H9 (cell line): Measurements from ENCODE around the gene AADAC. TPM values are rescaled to one million over a fixed set of nuclear protein-coding genes. Genes with fewer than 3 reads are reported as not detected.
"Not testable (repeated sequence)": the region's sequence is repeated elsewhere in the genome, so short reads cannot be mapped to it uniquely, and the experiment has no call there.

Source experiments
- DNase-seq: peaks from one replicate; pipeline ENCODE4 v3.0.0-alpha.2; 2017
- H2AFZ ChIP-seq: one replicate; pipeline ENCODE4 v1.6.1; 2013; ENCODE audit warnings: mild to moderate bottlenecking, low read length, control low read depth, moderate library complexity
- H2AK5ac ChIP-seq: 2 replicates; pipeline ENCODE4 v1.6.1; 2013; ENCODE audit warnings: low read length, control low read depth, mixed read lengths; ENCODE audit not compliant: insufficient read length
- H2BK120ac ChIP-seq: one replicate; pipeline ENCODE4 v1.6.1; 2013; ENCODE audit warnings: low read depth, mild to moderate bottlenecking, low read length, control low read depth, inconsistent platforms; ENCODE audit not compliant: poor library complexity, severe bottlenecking
- H2BK12ac ChIP-seq: 2 replicates; pipeline ENCODE4 v1.6.1; 2013; ENCODE audit warnings: low read length, control low read depth, mixed read lengths, low read depth; ENCODE audit not compliant: insufficient read length
- H2BK15ac ChIP-seq: 2 replicates; pipeline ENCODE4 v1.6.1; 2013; ENCODE audit warnings: low read depth, low read length, control low read depth
- H2BK20ac ChIP-seq: one replicate; pipeline ENCODE4 v1.6.1; 2013; ENCODE audit warnings: low read depth, mild to moderate bottlenecking, low read length, control low read depth, inconsistent platforms; ENCODE audit not compliant: poor library complexity, severe bottlenecking
- H2BK5ac ChIP-seq: 2 replicates; pipeline ENCODE4 v1.6.1; 2013; ENCODE audit warnings: low read length, control low read depth, mixed read lengths; ENCODE audit not compliant: insufficient read length
- H3K14ac ChIP-seq: 2 replicates; pipeline ENCODE4 v1.6.1; 2013; ENCODE audit warnings: low read length, control low read depth; ENCODE audit not compliant: insufficient read depth
- H3K18ac ChIP-seq: 2 replicates; pipeline ENCODE4 v1.6.1; 2013; ENCODE audit warnings: low read depth, mild to moderate bottlenecking, mixed read lengths, low read length, control low read depth; ENCODE audit not compliant: insufficient read length
- H3K23ac ChIP-seq: 2 replicates; pipeline ENCODE4 v1.6.1; 2013; ENCODE audit warnings: low read length, control low read depth, mixed read lengths, low read depth; ENCODE audit not compliant: insufficient read length
- H3K23me2 ChIP-seq: 2 replicates; pipeline ENCODE4 v1.6.1; 2013; ENCODE audit warnings: low read depth, mild to moderate bottlenecking, mixed read lengths, low read length, control low read depth; ENCODE audit not compliant: insufficient read length, poor library complexity, severe bottlenecking
- H3K27ac ChIP-seq: 2 replicates; pipeline ENCODE4 v1.5.1; 2013; ENCODE audit warnings: low read length, control low read depth, mixed read lengths, low read depth; ENCODE audit not compliant: insufficient read length
- H3K27me3 ChIP-seq: 2 replicates; pipeline ENCODE4 v1.6.1; 2013; ENCODE audit warnings: low read length, control low read depth, inconsistent platforms; ENCODE audit not compliant: insufficient read depth
- H3K4ac ChIP-seq: 2 replicates; pipeline ENCODE4 v1.6.1; 2013; ENCODE audit warnings: low read depth, mild to moderate bottlenecking, control low read depth, inconsistent platforms, low read length, moderate library complexity
- H3K4me1 ChIP-seq: 2 replicates; pipeline ENCODE4 v1.6.1; 2013; ENCODE audit warnings: low read length, control low read depth, inconsistent platforms; ENCODE audit not compliant: insufficient read depth
- H3K4me2 ChIP-seq: 2 replicates; pipeline ENCODE4 v1.6.1; 2013; ENCODE audit warnings: low read length, control low read depth, mixed read lengths; ENCODE audit not compliant: insufficient read length, insufficient read depth
- H3K56ac ChIP-seq: 2 replicates; pipeline ENCODE4 v1.6.1; 2013; ENCODE audit warnings: low read depth, mild to moderate bottlenecking, mixed read lengths, low read length, control low read depth; ENCODE audit not compliant: insufficient read length
- H3K79me1 ChIP-seq: 2 replicates; pipeline ENCODE4 v1.6.1; 2013; ENCODE audit warnings: low read depth, mild to moderate bottlenecking, moderate library complexity, low read length, control low read depth, inconsistent platforms; ENCODE audit not compliant: insufficient read depth, poor library complexity, severe bottlenecking
- H3K79me2 ChIP-seq: 2 replicates; pipeline ENCODE4 v1.6.1; 2013; ENCODE audit warnings: low read length, control low read depth, inconsistent platforms; ENCODE audit not compliant: insufficient read depth
- H3K9ac ChIP-seq: 2 replicates; pipeline ENCODE4 v1.6.1; 2013; ENCODE audit warnings: low read length, control low read depth, mixed read lengths; ENCODE audit not compliant: insufficient read length; ENCODE audit errors: extremely low read depth
- H3K9me3 ChIP-seq: one replicate; pipeline ENCODE4 v1.6.1; 2013; ENCODE audit warnings: low read depth, low read length, inconsistent platforms; ENCODE audit not compliant: control insufficient read depth
- H3T11ph ChIP-seq: one replicate; pipeline ENCODE4 v1.6.1; 2013; ENCODE audit warnings: mild to moderate bottlenecking, low read length, control low read depth, inconsistent platforms
- H4K20me1 ChIP-seq: one replicate; pipeline ENCODE4 v1.6.1; 2013; ENCODE audit not compliant: control insufficient read depth, insufficient read length, insufficient read depth
- H4K5ac ChIP-seq: 2 replicates; pipeline ENCODE4 v1.6.1; 2013; ENCODE audit warnings: low read depth, mild to moderate bottlenecking, mixed read lengths, low read length, control low read depth; ENCODE audit not compliant: insufficient read length
- H4K8ac ChIP-seq: replicated peaks from 2 replicates; pipeline ENCODE4 v1.6.1; 2013; ENCODE audit warnings: low read length, control low read depth, mixed read lengths, low read depth; ENCODE audit not compliant: insufficient read length
- H4K91ac ChIP-seq: 2 replicates; pipeline ENCODE4 v1.6.1; 2013; ENCODE audit warnings: low read depth, mild to moderate bottlenecking, moderate library complexity, mixed read lengths, low read length, control low read depth; ENCODE audit not compliant: insufficient read length
- H3K27ac Mint-ChIP-seq, 3 experiments: 2 replicates in 2 of 3; 3 replicates in 1 of 3; pipeline ENCODE4 v1.8.0; 2020 to 2021; ENCODE audit warnings: mixed read lengths in 3 of 3, mild to moderate bottlenecking in 1 of 3, moderate library complexity in 1 of 3
- H3K27me3 Mint-ChIP-seq: 2 replicates; pipeline ENCODE4 v1.8.0; 2021; ENCODE audit warnings: low read depth, mild to moderate bottlenecking, moderate library complexity, mixed read lengths
- H3K36me3 Mint-ChIP-seq, 3 experiments: 2 replicates in 2 of 3; 3 replicates in 1 of 3; pipeline ENCODE4 v1.8.0; 2020 to 2021; ENCODE audit warnings: low read depth in 3 of 3, mixed read lengths in 3 of 3; ENCODE audit not compliant: insufficient read depth in 1 of 3
- H3K4me1 Mint-ChIP-seq, 2 experiments: 2 replicates each; pipeline ENCODE4 v1.8.0; 2020; ENCODE audit warnings: mixed read lengths in 2 of 2
- H3K4me3 Mint-ChIP-seq, 2 experiments: 2 replicates in 1 of 2; 3 replicates in 1 of 2; pipeline ENCODE4 v1.8.0; 2020 to 2021; ENCODE audit warnings: mild to moderate bottlenecking in 2 of 2, mixed read lengths in 2 of 2, moderate library complexity in 1 of 2
- H3K9me3 Mint-ChIP-seq, 2 experiments: 2 replicates in 1 of 2; 3 replicates in 1 of 2; pipeline ENCODE4 v1.8.0; 2020; ENCODE audit warnings: mild to moderate bottlenecking in 2 of 2, mixed read lengths in 2 of 2, moderate library complexity in 1 of 2
- CTCF ChIP-seq: fragments of 200-600 bp; sonication (generic); conservative IDR thresholded peaks from 3 replicates; pipeline ENCODE4 v1.8.0; 2021; ENCODE audit warnings: antibody characterized with exemption, mild to moderate bottlenecking
- WGBS: extraction: QIAGEN DNeasy Blood & Tissue Kit; methylation state at CpG from one replicate; pipeline ENCODE4 v1.1.7; 2013; ENCODE audit warnings: missing lambda C conversion rate, low lambda C conversion rate, mixed read lengths; ENCODE audit not compliant: insufficient read length; ENCODE audit errors: extremely low coverage; 5-methylcytosine and 5-hydroxymethylcytosine counted together
- total RNA-seq: library from RNA; stranded (reverse); gene quantifications from 2 replicates; pipeline ENCODE4 v1.2.1, GENCODE V29; 2021

The AADAC gene
- total RNA-seq, 1 experiment from 2014 or later: not detected

DNA sequence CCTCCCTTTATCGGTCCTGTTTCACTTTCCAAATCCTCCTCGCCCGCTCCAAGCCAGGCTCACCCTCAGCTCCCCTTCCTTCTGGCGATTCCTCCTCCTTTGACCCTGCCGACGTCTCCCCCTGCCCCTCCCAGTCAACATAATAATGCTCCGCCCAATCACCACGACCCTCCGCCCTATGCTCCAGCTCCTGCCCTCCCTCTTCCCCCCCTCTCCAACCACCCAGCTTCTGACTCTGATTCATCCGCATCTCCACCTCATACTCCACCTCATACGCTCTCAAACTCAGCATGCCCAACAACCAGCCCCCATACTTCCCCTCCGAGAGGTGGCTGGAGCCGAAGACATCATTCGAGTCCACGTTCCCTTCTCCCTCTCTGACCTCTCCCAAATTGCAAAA, 7.1 kb upstream of the AADAC start:
- Mint-ChIP-seq H3K27ac (no peak overlapping the region), H3K36me3 (peaks cover 4 to 14% (median 6%) of the 10 kb centered on the region in 3 experiments; a peak in 5 of 7 replicates), H3K4me3 (no peak overlapping the region), H3K27me3 (no peaks in the 10 kb centered on the region), H3K9me3 (peaks cover 10 to 17% of the 10 kb centered on the region in 2 experiments), H3K4me1 (no peaks in the 10 kb centered on the region)
- Histone ChIP-seq H4K20me1 (no peaks in the 10 kb centered on the region), H3K4ac (no peak overlapping the region), H3K27me3 (no peaks in the 10 kb centered on the region), H2AK5ac (no peak overlapping the region), H3K23ac (no peak overlapping the region), H3K18ac (no peak overlapping the region), H3K56ac (no peak overlapping the region), H3T11ph (no peak overlapping the region), H3K4me1 (no peaks in the 10 kb centered on the region), H3K9ac (no peak overlapping the region), H2BK5ac (no peak overlapping the region), H2BK12ac (no peak overlapping the region), H2BK120ac (no peak overlapping the region), H2AFZ (no peak overlapping the region), H3K14ac (no peak overlapping the region), H4K8ac (no peak overlapping the region), H3K9me3 (no peaks in the 10 kb centered on the region), H3K79me1 (no peaks in the 10 kb centered on the region), H3K4me2 (no peak overlapping the region), H3K79me2 (no peaks in the 10 kb centered on the region), H3K23me2 (no peaks in the 10 kb centered on the region), H4K91ac (no peak overlapping the region), H2BK15ac (no peak overlapping the region), H2BK20ac (no peak overlapping the region), H3K27ac (no peak overlapping the region), H4K5ac (no peak overlapping the region)
- WGBS: 100% methylated on average over 1 of the region's 15 CpGs
- DNase-seq: no peak
- no peak for TF ChIP-seq CTCF

GRCh38 chr3:151808926-151809325, 5.0 kb upstream of the AADAC start:
- H3K9ac ChIP-seq, H3K56ac ChIP-seq, H2BK5ac ChIP-seq, H3T11ph ChIP-seq, H2BK15ac ChIP-seq, H2AK5ac ChIP-seq, H3K4ac ChIP-seq, H3K27ac ChIP-seq, H4K5ac ChIP-seq, H3K27me3 Mint-ChIP-seq, H4K91ac ChIP-seq, H3K4me1 Mint-ChIP-seq, H3K79me1 ChIP-seq, H4K20me1 ChIP-seq, H3K14ac ChIP-seq, H3K18ac ChIP-seq, H2BK20ac ChIP-seq, H3K4me1 ChIP-seq, H3K9me3 ChIP-seq, H3K4me3 Mint-ChIP-seq, H2BK12ac ChIP-seq, H3K79me2 ChIP-seq, H3K4me2 ChIP-seq, H2AFZ ChIP-seq, DNase-seq, H3K23ac ChIP-seq, H3K23me2 ChIP-seq, H3K27ac Mint-ChIP-seq, H2BK120ac ChIP-seq, H4K8ac ChIP-seq, H3K27me3 ChIP-seq: not testable (repeated sequence)
- WGBS: no CpG with 5 or more reads among the region's 3 CpGs
- Mint-ChIP-seq H3K9me3 (peaks cover 10 to 17% of the 10 kb centered on the region in 2 experiments), H3K36me3 (peaks cover 4 to 14% (median 6%) of the 10 kb centered on the region in 3 experiments; a peak in 5 of 7 replicates)
